GF-D8 (cell line): ENCODE measurements around the gene ELOA.
"Not testable (repeated sequence)": the region's sequence is repeated elsewhere in the genome, so short reads cannot be mapped to it uniquely, and the experiment has no call there.

Experiments
- DNase-seq: peaks from one replicate; lab custom pipeline; 2025; lab: John Stamatoyannopoulos, UW

Gene ELOA

GRCh38 chr1:23743287-23744152 is at the start of gene ELOA:
Gene ELOA, plus strand, starts transcription at chr1:23743471. Its CDS starts 33 bp downstream, at chr1:23743504.
- peak; percentile 32 for DNase-seq

- DNase-seq, result no peak
Measured at GRCh38 chr1:23693599-23693998, 49.7 kb upstream of the ELOA start.

- no peak for DNase-seq
Measured at GRCh38 chr1:23694371-23694770, 48.9 kb upstream of the ELOA start.

- no peak for DNase-seq
Measured at GRCh38 chr1:23695667-23696066, 47.6 kb upstream of the ELOA start.

- no peak for DNase-seq
Measured at GRCh38 chr1:23696335-23696989, 46.8 kb upstream of the ELOA start.

GRCh38 chr1:23698466-23698865 is 44.8 kb upstream of the ELOA start:
- DNase-seq, result no peak

GRCh38 chr1:23699280-23700179 is 43.7 kb upstream of the ELOA start:
- DNase-seq, result no peak

GRCh38 chr1:23701310-23701709 is 42.0 kb upstream of the ELOA start:
- no peak for DNase-seq

- no peak for DNase-seq
Measured at GRCh38 chr1:23701996-23702395, 41.3 kb upstream of the ELOA start.

- no peak for DNase-seq
Measured at GRCh38 chr1:23704834-23705495, 38.3 kb upstream of the ELOA start.

- no peak for DNase-seq
Measured at GRCh38 chr1:23709229-23709628, 34.0 kb upstream of the ELOA start.

- no peak for DNase-seq
Measured at GRCh38 chr1:23718482-23718881, 24.8 kb upstream of the ELOA start.

- DNase-seq, result no peak
Measured at GRCh38 chr1:23719162-23719820, 24.0 kb upstream of the ELOA start.

- no peak for DNase-seq
Measured at GRCh38 chr1:23720256-23720995, 22.8 kb upstream of the ELOA start.

- no peak for DNase-seq
Measured at GRCh38 chr1:23722652-23723051, 20.6 kb upstream of the ELOA start.

GRCh38 chr1:23726686-23727085 is 16.6 kb upstream of the ELOA start:
- DNase-seq, result no peak

- peak; percentile 83 for DNase-seq
Measured at GRCh38 chr1:23727362-23727811, 15.9 kb upstream of the ELOA start.

- DNase-seq, result no peak
Measured at GRCh38 chr1:23732363-23733224, 10.7 kb upstream of the ELOA start.

- not testable (repeated sequence) for DNase-seq
Measured at GRCh38 chr1:23733281-23733680, 10.0 kb upstream of the ELOA start.
